GM12878 (cell line): ENCODE results near the gene CLMP. TPM values are rescaled to one million over a fixed set of nuclear protein-coding genes. Genes with fewer than 3 reads are reported as not detected.

Experiments
- BHLHE40 ChIP-seq, 2 experiments: fragments of 450-650 bp in 1 of 2; IDR thresholded peaks; 2 replicates each; pipeline ENCODE4 v1.6.1; 2011 to 2017; ENCODE audit warnings: low read depth in 2 of 2, borderline replicate concordance in 1 of 2, improper control_type of control experiment in 1 of 2, low read length in 1 of 2, mild to moderate bottlenecking in 1 of 2
- EP300 ChIP-seq, 2 experiments: fragments of 150-350 bp in 1 of 2; IDR thresholded peaks; 2 replicates each; pipeline ENCODE4 v1.6.1; 2011 to 2012; ENCODE audit warnings: low read depth in 2 of 2, low read length in 2 of 2, borderline replicate concordance in 1 of 2, improper control_type of control experiment in 1 of 2, inconsistent platforms in 1 of 2; ENCODE audit not compliant: control insufficient read depth in 1 of 2
- JUNB ChIP-seq: IDR thresholded peaks from 2 replicates; pipeline ENCODE4 v1.6.1; 2016; ENCODE audit warnings: antibody characterized with exemption, mild to moderate bottlenecking
- MEF2B ChIP-seq: fragments of 450-650 bp; IDR thresholded peaks from 2 replicates; pipeline ENCODE4 v1.6.1; 2018; ENCODE audit warnings: mild to moderate bottlenecking, moderate library complexity; ENCODE audit not compliant: partially characterized antibody, poor library complexity, severe bottlenecking
- PAX5 ChIP-seq: IDR thresholded peaks from 2 replicates; pipeline ENCODE4 v1.6.1; 2011; ENCODE audit warnings: low read depth, low read length, borderline replicate concordance
- POLR2A ChIP-seq: IDR thresholded peaks from 2 replicates; pipeline ENCODE4 v1.6.1; 2011; ENCODE audit warnings: low read depth, mild to moderate bottlenecking, low read length
- POU2F2 ChIP-seq: IDR thresholded peaks from 3 replicates; pipeline ENCODE4 v1.6.1; 2011; ENCODE audit warnings: low read depth, mild to moderate bottlenecking, low read length, borderline replicate concordance
- RFX5 ChIP-seq: IDR thresholded peaks from 2 replicates; pipeline ENCODE4 v1.6.1; 2011; ENCODE audit warnings: low read depth, low read length, improper control_type of control experiment
- SP1 ChIP-seq: IDR thresholded peaks from one replicate; pipeline ENCODE4 v1.6.1; 2011; ENCODE audit warnings: low read depth, low read length
- SUZ12 ChIP-seq: fragments of 200-600 bp; sonication (generic); IDR thresholded peaks from one replicate; pipeline ENCODE4 v1.6.1; 2018; ENCODE audit warnings: antibody characterized with exemption, mild to moderate bottlenecking; ENCODE audit not compliant: unreplicated experiment
- ZNF24 ChIP-seq: fragments of 450-650 bp; IDR thresholded peaks from 2 replicates; pipeline ENCODE4 v1.6.1; 2017; ENCODE audit warnings: antibody characterized with exemption, mild to moderate bottlenecking
- ZZZ3 ChIP-seq: IDR thresholded peaks from 2 replicates; pipeline ENCODE4 v1.6.1; 2011; ENCODE audit warnings: low read depth; ENCODE audit not compliant: control insufficient read depth, insufficient read length
- polyA plus RNA-seq, 11 experiments: library from polyadenylated mRNA; depleted of rRNA in 4 of 11; unstranded in 6 of 11; stranded (reverse) in 5 of 11; fragments of >200 nt; fragmentation: Nextera tagmentation in 4 of 11; fragmentation: Illumina TruSeq in 1 of 11; extraction: Ambion mirVana in 4 of 11; extraction: Trizol in 1 of 11; gene quantifications; 1 replicate in 1 of 11; 2 replicates in 10 of 11; pipeline versions ENCODE4 v1.2.1 to v1.2.3, GENCODE V29; 2011 to 2016; ENCODE audit warnings: inconsistent platforms in 2 of 11, missing spikeins in 2 of 11, low read depth in 1 of 11
- total RNA-seq, 4 experiments: library from RNA; depleted of rRNA in 3 of 4; stranded (reverse); fragments of >200 nt in 3 of 4; fragmentation: Illumina TruSeq in 1 of 4; extraction: Trizol in 1 of 4; gene quantifications; 2 replicates each; pipeline versions ENCODE4 v1.2.1 to v1.2.3, GENCODE V29; 2013 to 2021
- TF ChIP-seq, protein P1 (sequence below): fragments of 450-650 bp; IDR thresholded peaks from 2 replicates; pipeline ENCODE4 v1.6.1; 2017; ENCODE audit warnings: mild to moderate bottlenecking, moderate library complexity
- TF ChIP-seq, protein P2 (sequence below): fragments of 450-650 bp; IDR thresholded peaks from 2 replicates; pipeline ENCODE4 v1.6.1; 2017; ENCODE audit warnings: mild to moderate bottlenecking, moderate library complexity
- TF ChIP-seq, protein P3 (sequence below): fragments of 150-350 bp; IDR thresholded peaks from 2 replicates; pipeline ENCODE4 v1.6.1; 2014; ENCODE audit warnings: mild to moderate bottlenecking, low read depth, low read length
- TF ChIP-seq, protein P4 (sequence below): IDR thresholded peaks from 2 replicates; pipeline ENCODE4 v1.6.1; 2012; ENCODE audit warnings: low read depth, low read length, improper control_type of control experiment

The CLMP gene
- total and polyA plus RNA-seq, 10 of the 15 experiments (the other 5 are each of a cell fraction or from before 2014, with no cell fraction given): 0.01 to 0.71 (median 0.20) TPM; not detected in 4

DNA sequence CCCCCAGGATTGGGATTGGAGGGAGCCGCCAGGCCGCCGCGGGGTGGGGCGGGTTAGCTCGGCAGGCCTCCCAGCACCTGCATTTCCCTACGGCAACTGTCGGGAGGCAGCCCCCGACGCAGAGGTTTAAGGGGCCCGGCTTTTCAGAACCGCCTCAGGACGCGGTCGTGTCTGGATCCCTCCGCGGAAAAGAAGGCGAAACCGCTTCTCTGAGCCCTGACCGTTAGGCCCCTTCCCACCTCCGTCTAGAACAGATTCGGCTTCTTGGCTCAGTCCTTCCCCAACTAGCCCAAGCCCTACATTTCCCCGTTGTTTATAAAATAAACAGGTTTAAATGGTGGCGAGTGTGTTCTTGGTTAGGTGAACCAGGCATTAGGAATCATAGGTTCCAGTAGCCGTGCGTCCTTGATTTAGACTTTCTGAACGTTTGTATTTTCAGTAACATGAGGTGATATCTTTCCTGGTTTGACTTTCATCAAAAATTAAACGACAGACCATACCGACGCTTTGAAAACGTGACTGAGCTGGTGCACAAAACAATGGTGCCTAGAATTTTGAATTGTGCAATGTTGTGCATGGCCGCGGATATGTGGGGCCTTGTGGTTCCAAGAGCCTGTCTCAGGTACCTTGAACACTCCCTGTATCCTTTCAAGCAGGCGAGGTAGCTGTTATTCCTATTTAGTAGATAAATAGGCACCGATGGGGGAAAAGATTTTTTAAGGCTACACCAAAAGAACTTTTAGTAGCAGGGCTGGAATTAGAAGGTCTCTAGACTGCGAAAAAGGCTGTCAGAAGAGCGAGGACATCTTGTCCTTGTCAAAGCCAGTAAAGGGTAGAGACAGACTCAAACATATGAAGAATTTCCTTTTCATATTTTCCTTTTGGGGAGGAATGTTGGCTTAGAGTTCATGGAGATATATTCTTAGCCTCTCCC, 131.9 kb downstream of the CLMP start (continued):
- TF ChIP-seq, protein P1, sequence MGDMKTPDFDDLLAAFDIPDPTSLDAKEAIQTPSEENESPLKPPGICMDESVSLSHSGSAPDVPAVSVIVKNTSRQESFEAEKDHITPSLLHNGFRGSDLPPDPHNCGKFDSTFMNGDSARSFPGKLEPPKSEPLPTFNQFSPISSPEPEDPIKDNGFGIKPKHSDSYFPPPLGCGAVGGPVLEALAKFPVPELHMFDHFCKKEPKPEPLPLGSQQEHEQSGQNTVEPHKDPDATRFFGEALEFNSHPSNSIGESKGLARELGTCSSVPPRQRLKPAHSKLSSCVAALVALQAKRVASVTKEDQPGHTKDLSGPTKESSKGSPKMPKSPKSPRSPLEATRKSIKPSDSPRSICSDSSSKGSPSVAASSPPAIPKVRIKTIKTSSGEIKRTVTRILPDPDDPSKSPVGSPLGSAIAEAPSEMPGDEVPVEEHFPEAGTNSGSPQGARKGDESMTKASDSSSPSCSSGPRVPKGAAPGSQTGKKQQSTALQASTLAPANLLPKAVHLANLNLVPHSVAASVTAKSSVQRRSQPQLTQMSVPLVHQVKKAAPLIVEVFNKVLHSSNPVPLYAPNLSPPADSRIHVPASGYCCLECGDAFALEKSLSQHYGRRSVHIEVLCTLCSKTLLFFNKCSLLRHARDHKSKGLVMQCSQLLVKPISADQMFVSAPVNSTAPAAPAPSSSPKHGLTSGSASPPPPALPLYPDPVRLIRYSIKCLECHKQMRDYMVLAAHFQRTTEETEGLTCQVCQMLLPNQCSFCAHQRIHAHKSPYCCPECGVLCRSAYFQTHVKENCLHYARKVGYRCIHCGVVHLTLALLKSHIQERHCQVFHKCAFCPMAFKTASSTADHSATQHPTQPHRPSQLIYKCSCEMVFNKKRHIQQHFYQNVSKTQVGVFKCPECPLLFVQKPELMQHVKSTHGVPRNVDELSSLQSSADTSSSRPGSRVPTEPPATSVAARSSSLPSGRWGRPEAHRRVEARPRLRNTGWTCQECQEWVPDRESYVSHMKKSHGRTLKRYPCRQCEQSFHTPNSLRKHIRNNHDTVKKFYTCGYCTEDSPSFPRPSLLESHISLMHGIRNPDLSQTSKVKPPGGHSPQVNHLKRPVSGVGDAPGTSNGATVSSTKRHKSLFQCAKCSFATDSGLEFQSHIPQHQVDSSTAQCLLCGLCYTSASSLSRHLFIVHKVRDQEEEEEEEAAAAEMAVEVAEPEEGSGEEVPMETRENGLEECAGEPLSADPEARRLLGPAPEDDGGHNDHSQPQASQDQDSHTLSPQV: no peak
- TF ChIP-seq ZZZ3: no peak
- no peak for TF ChIP-seq POU2F2
- peak; percentile 64; the same call in 1 of the 2 replicates for TF ChIP-seq POLR2A
- TF ChIP-seq, protein P2, sequence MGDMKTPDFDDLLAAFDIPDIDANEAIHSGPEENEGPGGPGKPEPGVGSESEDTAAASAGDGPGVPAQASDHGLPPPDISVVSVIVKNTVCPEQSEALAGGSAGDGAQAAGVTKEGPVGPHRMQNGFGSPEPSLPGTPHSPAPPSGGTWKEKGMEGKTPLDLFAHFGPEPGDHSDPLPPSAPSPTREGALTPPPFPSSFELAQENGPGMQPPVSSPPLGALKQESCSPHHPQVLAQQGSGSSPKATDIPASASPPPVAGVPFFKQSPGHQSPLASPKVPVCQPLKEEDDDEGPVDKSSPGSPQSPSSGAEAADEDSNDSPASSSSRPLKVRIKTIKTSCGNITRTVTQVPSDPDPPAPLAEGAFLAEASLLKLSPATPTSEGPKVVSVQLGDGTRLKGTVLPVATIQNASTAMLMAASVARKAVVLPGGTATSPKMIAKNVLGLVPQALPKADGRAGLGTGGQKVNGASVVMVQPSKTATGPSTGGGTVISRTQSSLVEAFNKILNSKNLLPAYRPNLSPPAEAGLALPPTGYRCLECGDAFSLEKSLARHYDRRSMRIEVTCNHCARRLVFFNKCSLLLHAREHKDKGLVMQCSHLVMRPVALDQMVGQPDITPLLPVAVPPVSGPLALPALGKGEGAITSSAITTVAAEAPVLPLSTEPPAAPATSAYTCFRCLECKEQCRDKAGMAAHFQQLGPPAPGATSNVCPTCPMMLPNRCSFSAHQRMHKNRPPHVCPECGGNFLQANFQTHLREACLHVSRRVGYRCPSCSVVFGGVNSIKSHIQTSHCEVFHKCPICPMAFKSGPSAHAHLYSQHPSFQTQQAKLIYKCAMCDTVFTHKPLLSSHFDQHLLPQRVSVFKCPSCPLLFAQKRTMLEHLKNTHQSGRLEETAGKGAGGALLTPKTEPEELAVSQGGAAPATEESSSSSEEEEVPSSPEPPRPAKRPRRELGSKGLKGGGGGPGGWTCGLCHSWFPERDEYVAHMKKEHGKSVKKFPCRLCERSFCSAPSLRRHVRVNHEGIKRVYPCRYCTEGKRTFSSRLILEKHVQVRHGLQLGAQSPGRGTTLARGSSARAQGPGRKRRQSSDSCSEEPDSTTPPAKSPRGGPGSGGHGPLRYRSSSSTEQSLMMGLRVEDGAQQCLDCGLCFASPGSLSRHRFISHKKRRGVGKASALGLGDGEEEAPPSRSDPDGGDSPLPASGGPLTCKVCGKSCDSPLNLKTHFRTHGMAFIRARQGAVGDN: peak; percentile 19; the same call in 1 of the 2 replicates
- peak; percentile 42; the same call in 1 of the 2 replicates for TF ChIP-seq ZNF24
- TF ChIP-seq BHLHE40 (IDR thresholded peaks at IDR 0.05; ENCODE audit: borderline replicate concordance in 1 of 2, low read depth in 2 of 2, low read length in 1 of 2): peak; percentile 59; a peak in 3 of 4 replicates
- TF ChIP-seq PAX5: no peak
- TF ChIP-seq, protein P3, sequence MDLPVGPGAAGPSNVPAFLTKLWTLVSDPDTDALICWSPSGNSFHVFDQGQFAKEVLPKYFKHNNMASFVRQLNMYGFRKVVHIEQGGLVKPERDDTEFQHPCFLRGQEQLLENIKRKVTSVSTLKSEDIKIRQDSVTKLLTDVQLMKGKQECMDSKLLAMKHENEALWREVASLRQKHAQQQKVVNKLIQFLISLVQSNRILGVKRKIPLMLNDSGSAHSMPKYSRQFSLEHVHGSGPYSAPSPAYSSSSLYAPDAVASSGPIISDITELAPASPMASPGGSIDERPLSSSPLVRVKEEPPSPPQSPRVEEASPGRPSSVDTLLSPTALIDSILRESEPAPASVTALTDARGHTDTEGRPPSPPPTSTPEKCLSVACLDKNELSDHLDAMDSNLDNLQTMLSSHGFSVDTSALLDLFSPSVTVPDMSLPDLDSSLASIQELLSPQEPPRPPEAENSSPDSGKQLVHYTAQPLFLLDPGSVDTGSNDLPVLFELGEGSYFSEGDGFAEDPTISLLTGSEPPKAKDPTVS: no peak
- no peak for TF ChIP-seq JUNB
- no peak for TF ChIP-seq SUZ12
- TF ChIP-seq, protein P4, sequence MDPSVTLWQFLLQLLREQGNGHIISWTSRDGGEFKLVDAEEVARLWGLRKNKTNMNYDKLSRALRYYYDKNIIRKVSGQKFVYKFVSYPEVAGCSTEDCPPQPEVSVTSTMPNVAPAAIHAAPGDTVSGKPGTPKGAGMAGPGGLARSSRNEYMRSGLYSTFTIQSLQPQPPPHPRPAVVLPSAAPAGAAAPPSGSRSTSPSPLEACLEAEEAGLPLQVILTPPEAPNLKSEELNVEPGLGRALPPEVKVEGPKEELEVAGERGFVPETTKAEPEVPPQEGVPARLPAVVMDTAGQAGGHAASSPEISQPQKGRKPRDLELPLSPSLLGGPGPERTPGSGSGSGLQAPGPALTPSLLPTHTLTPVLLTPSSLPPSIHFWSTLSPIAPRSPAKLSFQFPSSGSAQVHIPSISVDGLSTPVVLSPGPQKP: no peak
- no peak for TF ChIP-seq RFX5
- peak; percentile 44 for TF ChIP-seq MEF2B
- 0 out of 4 replicates have a peak, but pooled peaks of 1 of the 2 experiments have one; percentile 7 for TF ChIP-seq EP300 (IDR thresholded peaks at IDR 0.05; ENCODE audit: borderline replicate concordance in 1 of 2, control insufficient read depth in 1 of 2, low read depth in 2 of 2, low read length in 2 of 2)
- TF ChIP-seq SP1: no peak
